ENCODE measurements around the gene TMEM106C. TPM values are rescaled to one million over a fixed set of nuclear protein-coding genes. Genes with fewer than 3 reads are reported as not detected.

The TMEM106C gene
- total RNA-seq, 1 experiment from 2014 or later: 48.3 TPM

GRCh38 chr12:47989023-47989417 is 25.6 kb downstream of the TMEM106C start (continued):
- TF ChIP-seq, protein P1, sequence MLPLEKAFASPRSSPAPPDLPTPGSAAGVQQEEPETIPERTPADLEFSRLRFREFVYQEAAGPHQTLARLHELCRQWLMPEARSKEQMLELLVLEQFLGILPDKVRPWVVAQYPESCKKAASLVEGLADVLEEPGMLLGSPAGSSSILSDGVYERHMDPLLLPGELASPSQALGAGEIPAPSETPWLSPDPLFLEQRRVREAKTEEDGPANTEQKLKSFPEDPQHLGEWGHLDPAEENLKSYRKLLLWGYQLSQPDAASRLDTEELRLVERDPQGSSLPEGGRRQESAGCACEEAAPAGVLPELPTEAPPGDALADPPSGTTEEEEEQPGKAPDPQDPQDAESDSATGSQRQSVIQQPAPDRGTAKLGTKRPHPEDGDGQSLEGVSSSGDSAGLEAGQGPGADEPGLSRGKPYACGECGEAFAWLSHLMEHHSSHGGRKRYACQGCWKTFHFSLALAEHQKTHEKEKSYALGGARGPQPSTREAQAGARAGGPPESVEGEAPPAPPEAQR (CRISPR knock-in tag; IDR thresholded peaks at IDR 0.05): no peak
- no peak for TF ChIP-seq NFE2L1 (CRISPR knock-in tag; IDR thresholded peaks at IDR 0.05)
- TF ChIP-seq MXD4 (CRISPR knock-in tag; IDR thresholded peaks at IDR 0.05; ENCODE audit: borderline replicate concordance): no peak
- TF ChIP-seq, protein P2, sequence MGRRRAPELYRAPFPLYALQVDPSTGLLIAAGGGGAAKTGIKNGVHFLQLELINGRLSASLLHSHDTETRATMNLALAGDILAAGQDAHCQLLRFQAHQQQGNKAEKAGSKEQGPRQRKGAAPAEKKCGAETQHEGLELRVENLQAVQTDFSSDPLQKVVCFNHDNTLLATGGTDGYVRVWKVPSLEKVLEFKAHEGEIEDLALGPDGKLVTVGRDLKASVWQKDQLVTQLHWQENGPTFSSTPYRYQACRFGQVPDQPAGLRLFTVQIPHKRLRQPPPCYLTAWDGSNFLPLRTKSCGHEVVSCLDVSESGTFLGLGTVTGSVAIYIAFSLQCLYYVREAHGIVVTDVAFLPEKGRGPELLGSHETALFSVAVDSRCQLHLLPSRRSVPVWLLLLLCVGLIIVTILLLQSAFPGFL (CRISPR knock-in tag; IDR thresholded peaks at IDR 0.05; ENCODE audit: borderline replicate concordance): no peak
- TF ChIP-seq SMAD3 (CRISPR knock-in tag; IDR thresholded peaks at IDR 0.05; ENCODE audit: borderline replicate concordance): no peak
- TF ChIP-seq HMGA2 (CRISPR knock-in tag; IDR thresholded peaks at IDR 0.05): no peak
- no peak for TF ChIP-seq FOXP4 (CRISPR knock-in tag; IDR thresholded peaks at IDR 0.05)
- TF ChIP-seq ZNF396 (CRISPR knock-in tag; IDR thresholded peaks at IDR 0.05; ENCODE audit: borderline replicate concordance): no peak
- no peak for TF ChIP-seq TP53 (CRISPR knock-in tag; IDR thresholded peaks at IDR 0.05)

DNA sequence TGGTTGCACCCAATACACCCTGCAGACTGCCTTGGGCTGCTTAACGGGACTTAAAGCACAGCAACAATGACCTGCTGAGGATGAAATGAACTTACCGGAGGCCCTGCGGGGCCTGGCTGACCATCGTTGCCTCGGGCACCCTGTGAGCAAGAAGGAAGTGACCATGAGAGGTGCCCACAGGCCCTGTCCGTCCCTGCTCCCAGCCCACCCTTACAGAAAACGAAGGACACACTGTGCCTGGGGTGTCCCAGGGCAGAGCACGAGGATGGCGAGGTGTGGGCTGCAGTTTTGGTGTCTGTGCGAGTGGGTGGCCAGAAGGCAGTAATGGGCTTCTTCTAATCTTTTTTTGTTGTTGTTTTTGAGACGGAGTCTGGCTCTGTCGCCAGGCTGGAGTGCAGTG is 26.3 kb downstream of the TMEM106C start:
- CTCF ChIA-PET: interaction anchor here (1.0 kb wide), 1 partner anchor 26 kb away, joined by 3 read pairs; the partner anchor contains the start of gene TMEM106C
- Mint-ChIP-seq H3K4me3 (no peak overlapping the region), H3K27me3 (ENCODE audit: low read depth) (peaks cover 51% of the 10 kb centered on the region), H3K27ac (no peak overlapping the region), H3K36me3 (no peaks in the 10 kb centered on the region), H3K4me1 (peaks cover 11% of the 10 kb centered on the region), H3K9me3 (no peaks in the 10 kb centered on the region)
- no peak for DNase-seq (ENCODE audit: low spot score)
- POLR2A ChIA-PET: no interaction called here
- no peak for TF ChIP-seq CTCF (IDR thresholded peaks at IDR 0.05)
- no peak for TF ChIP-seq ZNF671 (CRISPR knock-in tag; IDR thresholded peaks at IDR 0.05)
- no peak for TF ChIP-seq ZNF416 (CRISPR knock-in tag; IDR thresholded peaks at IDR 0.05)
- no peak for TF ChIP-seq RELA (CRISPR knock-in tag; IDR thresholded peaks at IDR 0.05; ENCODE audit: borderline replicate concordance)
- TF ChIP-seq ATF6 (CRISPR knock-in tag; IDR thresholded peaks at IDR 0.05): no peak
- no peak for TF ChIP-seq SOX15 (CRISPR knock-in tag; IDR thresholded peaks at IDR 0.05)
- TF ChIP-seq FOXP4 (CRISPR knock-in tag; IDR thresholded peaks at IDR 0.05): no peak
- no peak for TF ChIP-seq TEAD1 (CRISPR knock-in tag; IDR thresholded peaks at IDR 0.05)
- TF ChIP-seq E2F5 (CRISPR knock-in tag; IDR thresholded peaks at IDR 0.05): no peak
- TF ChIP-seq TCF7 (CRISPR knock-in tag; IDR thresholded peaks at IDR 0.05; ENCODE audit: low read depth): no peak
- TF ChIP-seq RORB (CRISPR knock-in tag; IDR thresholded peaks at IDR 0.05): no peak
- TF ChIP-seq MAX (CRISPR knock-in tag; IDR thresholded peaks at IDR 0.05): no peak
- TF ChIP-seq, protein P3, sequence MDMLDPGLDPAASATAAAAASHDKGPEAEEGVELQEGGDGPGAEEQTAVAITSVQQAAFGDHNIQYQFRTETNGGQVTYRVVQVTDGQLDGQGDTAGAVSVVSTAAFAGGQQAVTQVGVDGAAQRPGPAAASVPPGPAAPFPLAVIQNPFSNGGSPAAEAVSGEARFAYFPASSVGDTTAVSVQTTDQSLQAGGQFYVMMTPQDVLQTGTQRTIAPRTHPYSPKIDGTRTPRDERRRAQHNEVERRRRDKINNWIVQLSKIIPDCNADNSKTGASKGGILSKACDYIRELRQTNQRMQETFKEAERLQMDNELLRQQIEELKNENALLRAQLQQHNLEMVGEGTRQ (CRISPR knock-in tag; IDR thresholded peaks at IDR 0.05): no peak
- TF ChIP-seq ELF4 (CRISPR knock-in tag; IDR thresholded peaks at IDR 0.05; ENCODE audit: low read depth): no peak
- ATAC-seq: no peak
